Kidney epithelial cell (primary cell): ENCODE data around the gene VPS8. TPM values are rescaled to one million over a fixed set of nuclear protein-coding genes. Genes with fewer than 3 reads are reported as not detected.
"Not testable (repeated sequence)": the region's sequence is repeated elsewhere in the genome, so short reads cannot be mapped to it uniquely, and the experiment has no call there.

Experiments
- DNase-seq: peaks from one replicate; pipeline ENCODE4 v3.0.0-alpha.2; 2010; ENCODE audit warnings: low read depth
- H3K27me3 ChIP-seq: 2 replicates; pipeline ENCODE4 v1.6.0; 2011; ENCODE audit warnings: low read length; ENCODE audit not compliant: control insufficient read depth, insufficient read depth
- H3K36me3 ChIP-seq: 2 replicates; pipeline ENCODE4 v1.5.1; 2011; ENCODE audit warnings: low read length; ENCODE audit not compliant: control insufficient read depth, insufficient read depth
- H3K4me3 ChIP-seq: 2 replicates; pipeline ENCODE4 v1.5.1; 2011; ENCODE audit warnings: low read depth, mild to moderate bottlenecking, control low read depth, low read length
- total RNA-seq: library from RNA; depleted of rRNA; stranded (reverse); fragments of >200 nt; gene quantifications from 2 replicates; pipeline ENCODE4 v1.2.3, GENCODE V29; 2015
- TF ChIP-seq, protein P1 (sequence below): IDR thresholded peaks from 2 replicates; pipeline ENCODE4 v1.5.1; 2011; ENCODE audit warnings: mild to moderate bottlenecking, moderate library complexity, low read length, control low read depth, inconsistent platforms; ENCODE audit not compliant: insufficient read depth, poor library complexity, severe bottlenecking

Gene VPS8
- total RNA-seq, 1 donor from 2014 or later, result 31.9 TPM

DNA sequence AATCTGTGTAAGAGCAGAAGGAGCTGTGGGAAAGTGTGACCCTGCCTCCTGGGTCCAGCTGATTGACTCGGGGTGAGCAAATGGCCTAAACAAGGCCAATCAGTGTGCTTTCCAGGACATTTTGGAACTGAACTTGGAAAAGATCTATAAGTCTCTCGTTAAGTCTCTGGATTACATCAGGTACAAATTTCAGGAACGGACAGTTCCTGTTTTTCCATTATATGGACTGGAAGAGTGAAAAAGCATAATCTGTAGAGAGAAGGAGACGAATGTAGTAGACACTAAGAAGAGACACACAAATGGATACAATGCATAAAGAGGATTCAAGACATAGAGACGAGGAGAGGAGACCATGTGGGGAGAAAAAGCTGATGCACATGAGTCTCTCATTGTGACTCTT, 173.6 kb downstream of the VPS8 start:
- no peak overlapping the region for H3K4me3 ChIP-seq
- DNase-seq, result no peak
- no peaks in the 10 kb centered on the region for H3K36me3 ChIP-seq
- TF ChIP-seq, protein P1, sequence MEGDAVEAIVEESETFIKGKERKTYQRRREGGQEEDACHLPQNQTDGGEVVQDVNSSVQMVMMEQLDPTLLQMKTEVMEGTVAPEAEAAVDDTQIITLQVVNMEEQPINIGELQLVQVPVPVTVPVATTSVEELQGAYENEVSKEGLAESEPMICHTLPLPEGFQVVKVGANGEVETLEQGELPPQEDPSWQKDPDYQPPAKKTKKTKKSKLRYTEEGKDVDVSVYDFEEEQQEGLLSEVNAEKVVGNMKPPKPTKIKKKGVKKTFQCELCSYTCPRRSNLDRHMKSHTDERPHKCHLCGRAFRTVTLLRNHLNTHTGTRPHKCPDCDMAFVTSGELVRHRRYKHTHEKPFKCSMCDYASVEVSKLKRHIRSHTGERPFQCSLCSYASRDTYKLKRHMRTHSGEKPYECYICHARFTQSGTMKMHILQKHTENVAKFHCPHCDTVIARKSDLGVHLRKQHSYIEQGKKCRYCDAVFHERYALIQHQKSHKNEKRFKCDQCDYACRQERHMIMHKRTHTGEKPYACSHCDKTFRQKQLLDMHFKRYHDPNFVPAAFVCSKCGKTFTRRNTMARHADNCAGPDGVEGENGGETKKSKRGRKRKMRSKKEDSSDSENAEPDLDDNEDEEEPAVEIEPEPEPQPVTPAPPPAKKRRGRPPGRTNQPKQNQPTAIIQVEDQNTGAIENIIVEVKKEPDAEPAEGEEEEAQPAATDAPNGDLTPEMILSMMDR, result no peak
- H3K27me3 ChIP-seq, result no peaks in the 10 kb centered on the region

DNA sequence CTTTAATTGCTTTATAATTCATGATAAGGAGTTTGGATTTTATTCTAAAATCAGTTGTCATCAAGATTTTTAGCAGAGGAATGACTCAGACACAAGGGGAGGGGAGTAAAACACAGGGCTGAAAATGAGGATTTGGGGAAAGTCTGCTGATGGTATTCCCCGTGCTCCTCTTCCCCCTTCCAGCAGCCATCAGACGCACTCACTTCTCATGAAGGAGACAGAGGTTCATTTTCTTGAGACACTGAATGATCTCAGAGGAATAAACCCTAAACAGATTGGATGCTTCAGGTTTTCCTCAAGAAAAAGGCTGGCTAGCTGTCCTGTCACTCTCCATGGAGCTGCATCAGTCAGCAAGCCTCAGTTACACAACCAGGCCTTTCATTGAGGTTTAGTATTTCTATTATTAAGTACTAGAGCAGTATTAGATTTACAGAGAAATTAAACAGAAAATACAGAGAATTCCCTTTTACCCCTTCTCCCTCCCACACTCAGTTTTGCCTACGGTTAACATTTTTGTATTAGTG, 174.5 kb downstream of the VPS8 start:
- TF ChIP-seq, protein P1, result no peak
- Histone ChIP-seq H3K36me3 (no peaks in the 10 kb centered on the region), H3K4me3 (no peak overlapping the region), H3K27me3 (no peaks in the 10 kb centered on the region)
- DNase-seq, result no peak

DNA sequence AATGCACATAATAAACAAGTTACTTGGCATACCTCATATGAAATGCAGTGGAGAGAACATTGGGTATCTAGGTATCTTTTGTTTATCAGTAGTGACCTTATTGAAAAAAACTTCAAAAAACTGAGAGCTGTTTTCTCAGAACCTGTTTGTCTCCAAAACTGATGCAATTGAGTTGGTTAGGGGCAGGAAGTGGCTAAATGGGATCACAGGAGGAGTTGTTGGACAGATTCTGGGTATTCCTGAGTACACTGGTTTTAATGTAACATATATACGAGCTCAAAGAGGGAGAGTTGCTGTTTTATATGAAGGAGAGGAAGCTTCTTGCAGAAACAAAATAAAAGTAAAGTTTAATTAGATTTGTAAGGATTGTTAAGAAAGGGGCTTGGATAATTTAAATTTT, 181.4 kb downstream of the VPS8 start:
- TF ChIP-seq, protein P1, result no peak

DNA sequence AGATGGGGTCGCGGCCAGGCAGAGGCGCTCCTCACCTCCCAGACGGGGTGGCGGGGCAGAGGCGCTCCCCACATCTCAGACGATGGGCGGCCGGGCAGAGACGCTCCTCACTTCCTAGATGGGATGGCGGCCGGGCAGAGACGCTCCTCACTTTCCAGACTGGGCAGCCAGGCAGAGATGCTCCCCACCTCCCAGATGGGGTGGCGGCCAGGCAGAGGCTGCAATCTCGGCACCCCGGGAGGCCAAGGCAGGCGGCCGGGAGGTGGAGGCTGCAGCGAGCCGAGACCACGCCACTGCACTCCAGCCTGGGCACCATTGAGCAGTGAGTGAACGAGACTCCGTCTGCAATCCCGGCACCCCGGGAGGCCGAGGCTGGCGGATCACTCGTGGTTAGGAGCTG, 191.9 kb downstream of the VPS8 start:
- not testable (repeated sequence) for H3K36me3 ChIP-seq, H3K27me3 ChIP-seq, DNase-seq, H3K4me3 ChIP-seq

More for the DNA sequence above, 181.4 kb downstream of the VPS8 start:
- H3K27me3 ChIP-seq, result no peaks in the 10 kb centered on the region
- H3K4me3 ChIP-seq, result no peak overlapping the region
- H3K36me3 ChIP-seq, result no peaks in the 10 kb centered on the region
- no peak for DNase-seq

DNA sequence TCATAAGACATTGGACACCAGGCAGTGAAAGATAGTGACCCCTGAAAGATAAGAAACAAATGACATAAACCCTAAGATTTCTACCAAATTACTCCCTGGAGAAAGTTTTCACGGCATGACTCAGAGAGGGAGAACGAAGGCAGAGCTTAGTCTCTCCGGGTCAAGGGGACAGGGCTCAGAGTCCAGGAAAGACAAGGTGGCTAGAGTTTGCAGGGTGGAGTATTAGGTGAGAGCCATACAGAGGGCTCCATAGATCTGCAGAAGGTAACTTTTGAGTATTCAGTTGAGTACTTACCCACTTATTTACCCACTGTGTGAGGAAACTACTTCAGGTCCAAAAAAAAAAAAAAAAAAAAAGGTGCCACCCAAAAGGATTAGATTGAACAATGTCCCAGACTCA, 197.7 kb downstream of the VPS8 start:
- Histone ChIP-seq H3K4me3 (no peak overlapping the region), H3K36me3 (no peaks in the 10 kb centered on the region), H3K27me3 (no peaks in the 10 kb centered on the region)
- TF ChIP-seq, protein P1, result no peak
- DNase-seq, result no peak

DNA sequence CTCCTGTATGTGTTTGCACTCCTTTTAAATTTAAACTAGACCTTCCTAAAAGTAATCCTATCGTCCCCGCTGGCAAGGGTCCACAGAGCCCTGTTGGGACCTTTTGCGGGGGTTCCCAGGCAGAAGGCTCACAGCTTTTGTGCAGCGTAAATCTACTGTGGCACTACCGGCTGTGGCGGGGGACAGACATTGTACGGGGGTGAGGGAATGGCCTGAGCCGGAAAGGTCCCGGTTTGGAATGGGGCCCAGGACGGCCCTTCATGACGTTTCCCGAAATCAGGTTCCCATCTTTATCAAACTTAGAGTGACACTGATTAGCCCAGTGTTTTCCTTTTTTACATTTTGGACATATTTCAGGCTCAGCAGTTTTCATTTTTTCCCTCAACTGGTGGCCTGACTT, 205.6 kb downstream of the VPS8 start:
- not testable (repeated sequence) for H3K4me3 ChIP-seq, DNase-seq, H3K27me3 ChIP-seq, H3K36me3 ChIP-seq

DNA sequence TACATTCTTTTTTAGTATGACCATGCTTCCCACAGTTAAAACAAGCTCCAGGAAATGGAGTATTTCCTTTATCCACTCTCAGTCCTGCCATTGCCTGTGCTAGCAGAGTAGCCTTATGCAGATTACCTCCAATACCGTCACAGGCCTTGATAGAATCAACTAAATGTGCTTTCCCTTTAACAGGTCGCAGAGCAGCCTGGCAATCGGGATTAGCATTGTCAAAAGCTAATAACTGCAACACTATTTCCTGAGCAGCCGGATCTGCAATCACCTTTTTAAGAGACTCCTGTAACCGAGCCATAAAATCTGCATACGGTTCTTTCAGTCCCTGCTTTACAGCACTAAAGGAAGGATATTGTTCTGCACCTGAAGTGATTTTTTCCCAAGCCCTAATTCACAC, 206.0 kb downstream of the VPS8 start:
- not testable (repeated sequence) for H3K4me3 ChIP-seq, H3K36me3 ChIP-seq, H3K27me3 ChIP-seq, DNase-seq
